Peyer's patch (tissue), 4 donors: ENCODE data around the gene SLC39A13. TPM values are rescaled to one million over a fixed set of nuclear protein-coding genes. Genes with fewer than 3 reads are reported as not detected.
"Not testable (repeated sequence)": the region's sequence is repeated elsewhere in the genome, so short reads cannot be mapped to it uniquely, and the experiment has no call there.

Experiments used
- DNase-seq, 3 donors: peaks; one replicate each; pipeline ENCODE4 v3.0.0-alpha.2; 2017 to 2019
- H3K27ac ChIP-seq, 4 donors: fragments of 200-600 bp; sonication (generic); one replicate each; pipeline ENCODE4 v1.5.1; 2016 to 2019
- H3K27me3 ChIP-seq, 2 donors: fragments of 200-600 bp; sonication (generic); one replicate each; pipeline ENCODE4 v1.5.1; 2019
- H3K36me3 ChIP-seq, 3 donors: fragments of 200-600 bp; sonication (generic); one replicate each; pipeline ENCODE4 v1.5.1; 2016 to 2019
- H3K4me1 ChIP-seq, 4 donors: fragments of 200-600 bp; sonication (generic); one replicate each; pipeline ENCODE4 v1.5.1; 2016 to 2019
- H3K4me3 ChIP-seq, 4 donors: fragments of 200-600 bp; sonication (generic); 1 replicate in 3 of 4; 2 replicates in 1 of 4; pipeline ENCODE4 v1.5.1; 2016 to 2019; ENCODE audit warnings: mild to moderate bottlenecking in 1 of 4
- H3K9me3 ChIP-seq, 4 donors: fragments of 200-600 bp; sonication (generic); one replicate each; pipeline ENCODE4 v1.5.1; 2016 to 2019; ENCODE audit warnings: mild to moderate bottlenecking in 1 of 4
- CTCF ChIP-seq, 6 experiments: fragments of 450-650 bp in 4 of 6; fragments of 200-600 bp in 2 of 6; sonication (generic) in 1 of 6; IDR thresholded peaks; one replicate each; pipeline ENCODE4 v1.5.1; 2017 to 2019; ENCODE audit warnings: antibody characterized with exemption in 6 of 6, mild to moderate bottlenecking in 3 of 6, moderate library complexity in 1 of 6
- POLR2A ChIP-seq, 2 donors: fragments of 450-650 bp; IDR thresholded peaks; one replicate each; pipeline ENCODE4 v1.5.1; 2017; ENCODE audit warnings: antibody characterized with exemption in 2 of 2, mild to moderate bottlenecking in 2 of 2, moderate library complexity in 2 of 2
- small RNA-seq, 2 donors: library from RNA; depleted of rRNA; stranded (forward); fragments of <200 nt; gene quantifications; one replicate each; pipeline ENCODE3, GENCODE V24; 2016
- total RNA-seq, 4 donors: library from RNA; depleted of rRNA; stranded (reverse); fragments of >200 nt; gene quantifications; one replicate each; pipeline ENCODE4 v1.1.0, GENCODE V29; 2016

Gene SLC39A13
- total RNA-seq, 4 donors from 2014 or later = 19.8 to 56.6 (median 39.6) TPM

- TF ChIP-seq CTCF (IDR thresholded peaks at IDR 0.05) = peak; percentile 21 to 76 (median 72)
- not testable (repeated sequence) for H3K27ac ChIP-seq, H3K9me3 ChIP-seq, H3K4me1 ChIP-seq, H3K27me3 ChIP-seq, H3K4me3 ChIP-seq, H3K36me3 ChIP-seq
- peak in 2 of 3 donors; percentile 71 to 89 for DNase-seq
Measured at GRCh38 chr11:47454258-47454671, 45.9 kb downstream of the SLC39A13 start.

GRCh38 chr11:47460571-47461235, 52.3 kb downstream of the SLC39A13 start:
- H3K4me1 ChIP-seq = no peaks in the 10 kb centered on the region

GRCh38 chr11:47461876-47462275, 53.5 kb downstream of the SLC39A13 start:
- H3K4me1 ChIP-seq = peaks cover 0 to 9% (median 0%) of the 10 kb centered on the region in 4 donors
- no peak overlapping the region for H3K4me3 ChIP-seq
- TF ChIP-seq POLR2A (IDR thresholded peaks at IDR 0.05) (no peak), CTCF (IDR thresholded peaks at IDR 0.05) (no peak)
- no peak overlapping the region for H3K27ac ChIP-seq
- H3K36me3 ChIP-seq = peaks cover 0 to 26% (median 0%) of the 10 kb centered on the region in 3 donors
- no peaks in the 10 kb centered on the region for H3K27me3 ChIP-seq
- H3K9me3 ChIP-seq = no peaks in the 10 kb centered on the region
- no peak for DNase-seq

More at GRCh38 chr11:47460571-47461235, 52.3 kb downstream of the SLC39A13 start:
- DNase-seq = no peak
- no peak overlapping the region for H3K4me3 ChIP-seq
- H3K27ac ChIP-seq = no peak overlapping the region
- no peak for TF ChIP-seq CTCF (IDR thresholded peaks at IDR 0.05)
- no peak for TF ChIP-seq POLR2A (IDR thresholded peaks at IDR 0.05)
- H3K36me3 ChIP-seq = peaks cover 0 to 26% (median 0%) of the 10 kb centered on the region in 3 donors
- no peaks in the 10 kb centered on the region for H3K9me3 ChIP-seq
- H3K27me3 ChIP-seq = no peaks in the 10 kb centered on the region

GRCh38 chr11:47464483-47464882, 56.1 kb downstream of the SLC39A13 start:
- Histone ChIP-seq H3K27me3 (no peaks in the 10 kb centered on the region), H3K27ac (no peak overlapping the region), H3K4me1 (peaks cover 0 to 35% (median 0%) of the 10 kb centered on the region in 4 donors), H3K9me3 (no peaks in the 10 kb centered on the region), H3K4me3 (no peak overlapping the region), H3K36me3 (peaks cover 0 to 28% (median 0%) of the 10 kb centered on the region in 3 donors)
- DNase-seq = no peak
- no peak for TF ChIP-seq CTCF (IDR thresholded peaks at IDR 0.05)
- TF ChIP-seq POLR2A (IDR thresholded peaks at IDR 0.05) = no peak

Small RNA genes within 50 kb of the gene (small RNA-seq; reads per million reads assigned to genes)
- 0 reads per million in 2 donors for gene MIR4487

Other genes with a start within 250 kb of the SLC39A13 start
- 100 to 1,000 TPM; 144 to 225 (median 163) TPM for gene ARFGAP2, start 231.7 kb upstream of the SLC39A13 start, total RNA-seq
- gene PACSIN3, start 222.2 kb upstream of the SLC39A13 start, total RNA-seq = 1 to 10 TPM; 4.3 to 9.1 (median 7.5) TPM
- 10 to 100 TPM; 20.7 to 40.4 (median 33.6) TPM for gene DDB2, start 193.6 kb upstream of the SLC39A13 start, total RNA-seq
- gene ACP2, start 159.8 kb upstream of the SLC39A13 start, total RNA-seq = 100 to 1,000 TPM in 3 of 4 donors, 10 to 100 TPM in 1; 30.5 to 131 (median 112) TPM
- gene NR1H3, start 150.6 kb upstream of the SLC39A13 start, total RNA-seq = 100 to 1,000 TPM in 3 of 4 donors, 10 to 100 TPM in 1; 95.8 to 152 (median 123) TPM
- 10 to 100 TPM; 47.8 to 83.2 (median 72.9) TPM for gene MADD, start 138.5 kb upstream of the SLC39A13 start, total RNA-seq
- not detected for gene MYBPC3, start 55.9 kb upstream of the SLC39A13 start, total RNA-seq
- gene SPI1, start 30.0 kb upstream of the SLC39A13 start, total RNA-seq = 10 to 100 TPM in 1 of 4 donors, 1 to 10 TPM in 3; 2.6 to 27.2 (median 7.8) TPM
- gene PSMC3, start 17.8 kb downstream of the SLC39A13 start, total RNA-seq = 100 to 1,000 TPM in 1 of 4 donors, 10 to 100 TPM in 3; 47.6 to 121 (median 70.9) TPM
- gene RAPSN, start 40.5 kb downstream of the SLC39A13 start, total RNA-seq = under 1 TPM in 2 of 4 donors, not detected in 2; 0.54 to 0.76 TPM
- gene CELF1, start 144.5 kb downstream of the SLC39A13 start, total RNA-seq = 100 to 1,000 TPM in 3 of 4 donors, 10 to 100 TPM in 1; 90.7 to 134 (median 121) TPM
- 10 to 100 TPM; 43.1 to 80.9 (median 65.8) TPM for gene PTPMT1, start 157.0 kb downstream of the SLC39A13 start, total RNA-seq
- 10 to 100 TPM in 2 of 4 donors, 1 to 10 TPM in 2; 6.6 to 11.9 (median 9.7) TPM for gene KBTBD4, start 170.4 kb downstream of the SLC39A13 start, total RNA-seq
- gene NDUFS3, start 170.5 kb downstream of the SLC39A13 start, total RNA-seq = 100 to 1,000 TPM; 109 to 152 (median 126) TPM
- not detected for gene FAM180B, start 178.1 kb downstream of the SLC39A13 start, total RNA-seq
- gene C1QTNF4, start 185.8 kb downstream of the SLC39A13 start, total RNA-seq = 1 to 10 TPM in 2 of 4 donors, not detected in 2; 1.2 to 4.4 TPM
- gene MTCH2, start 234.0 kb downstream of the SLC39A13 start, total RNA-seq = 100 to 1,000 TPM in 1 of 4 donors, 10 to 100 TPM in 3; 36.3 to 118 (median 75.8) TPM